ENCODE measurements around the gene FBXO36.

FBXO36 gene

DNA sequence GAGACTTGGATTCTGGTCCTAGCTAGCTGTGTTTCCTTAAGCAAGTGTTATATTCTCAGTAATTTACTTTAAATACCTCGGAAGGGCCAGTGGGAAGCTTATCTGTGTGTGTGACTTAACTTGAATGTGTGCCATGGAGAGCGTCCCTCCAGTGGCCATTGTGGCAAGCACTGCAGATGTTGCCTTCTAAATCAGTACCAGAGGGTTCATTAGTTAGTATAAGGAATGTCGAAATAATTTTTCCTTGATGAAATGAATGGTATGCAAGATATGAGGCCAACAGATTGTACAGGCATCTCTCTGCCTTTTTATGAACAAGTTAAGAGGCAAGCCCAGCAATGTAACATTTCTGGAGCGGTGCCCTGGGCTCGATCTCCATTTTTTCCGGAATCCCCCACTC lies 52.0 kb downstream of the FBXO36 start:
- DNase-seq, result no peak

DNA sequence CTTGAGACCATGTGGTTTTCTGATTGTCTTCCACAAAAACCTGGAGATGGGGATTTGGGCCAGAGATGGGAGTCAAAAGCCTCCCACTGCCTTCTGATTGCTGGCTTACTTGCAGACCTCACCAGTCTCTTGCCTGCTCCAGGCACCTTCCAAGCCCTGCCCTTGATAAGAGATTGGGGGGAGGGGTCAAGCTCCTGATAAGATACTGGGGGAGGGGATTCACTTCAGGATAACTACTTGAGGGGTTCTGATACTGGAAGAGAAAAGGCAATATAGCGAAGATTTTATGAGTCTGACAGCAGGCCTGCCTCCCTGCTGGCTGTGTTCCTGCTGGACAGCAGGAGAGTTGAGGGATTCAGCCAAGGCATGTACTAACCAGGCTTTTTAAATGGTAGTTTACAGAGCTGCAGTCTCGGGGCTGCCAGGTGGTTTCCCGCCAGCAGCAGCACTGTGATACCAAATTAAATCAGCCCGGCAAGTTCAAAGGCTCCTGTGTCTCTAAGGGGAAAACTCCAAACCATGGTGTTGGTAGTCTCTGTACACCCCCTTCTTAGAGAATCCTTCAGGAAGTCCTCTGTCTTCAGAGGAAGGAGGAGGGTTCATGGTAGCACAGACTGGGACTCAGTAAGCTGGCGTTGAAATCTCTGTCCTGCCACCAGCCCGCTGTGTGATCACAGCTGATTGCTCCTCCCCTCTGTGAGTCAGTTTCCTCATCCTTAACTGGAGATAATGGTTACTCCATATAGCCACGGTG lies 58.3 kb downstream of the FBXO36 start:
- peak; percentile 20 for DNase-seq

DNA sequence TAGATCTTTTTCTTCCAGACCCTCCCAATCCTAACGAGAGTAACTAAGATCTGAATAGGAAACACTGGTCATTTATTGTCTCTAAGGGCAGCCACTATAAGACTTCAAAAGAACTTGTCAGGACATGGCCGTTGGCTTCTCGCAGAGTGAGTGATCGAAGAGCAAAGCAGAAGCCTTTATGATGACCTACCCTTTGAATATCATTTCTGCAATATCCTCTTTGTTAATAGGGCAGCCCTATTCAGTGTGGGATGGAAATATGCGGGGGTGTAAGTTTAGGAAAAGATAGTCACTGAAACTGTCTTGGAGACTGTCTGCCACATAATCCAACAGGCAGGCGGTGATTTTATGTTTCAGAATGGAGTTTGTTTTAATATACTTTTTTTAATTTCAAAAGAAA lies 70.9 kb downstream of the FBXO36 start:
- no peak for DNase-seq

DNA sequence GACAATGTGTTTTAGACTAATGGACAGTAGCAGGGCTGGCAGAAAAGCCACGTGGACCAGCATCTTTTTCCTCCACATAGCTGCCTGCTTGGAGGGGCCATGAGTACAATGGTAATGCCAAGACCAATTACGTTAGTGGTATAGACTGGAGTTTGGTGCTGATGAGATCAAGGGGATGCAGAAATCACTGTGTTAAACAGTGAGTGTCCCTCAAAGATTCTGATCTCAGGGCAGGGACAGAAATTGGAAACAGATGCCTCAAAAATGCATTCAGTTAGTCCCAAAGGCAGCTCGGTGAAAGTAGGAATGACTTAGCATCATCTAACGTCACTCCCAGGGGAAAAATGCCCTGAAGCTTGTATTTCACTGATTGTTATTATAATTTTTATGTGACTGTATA lies 74.0 kb downstream of the FBXO36 start:
- no peak for DNase-seq

DNA sequence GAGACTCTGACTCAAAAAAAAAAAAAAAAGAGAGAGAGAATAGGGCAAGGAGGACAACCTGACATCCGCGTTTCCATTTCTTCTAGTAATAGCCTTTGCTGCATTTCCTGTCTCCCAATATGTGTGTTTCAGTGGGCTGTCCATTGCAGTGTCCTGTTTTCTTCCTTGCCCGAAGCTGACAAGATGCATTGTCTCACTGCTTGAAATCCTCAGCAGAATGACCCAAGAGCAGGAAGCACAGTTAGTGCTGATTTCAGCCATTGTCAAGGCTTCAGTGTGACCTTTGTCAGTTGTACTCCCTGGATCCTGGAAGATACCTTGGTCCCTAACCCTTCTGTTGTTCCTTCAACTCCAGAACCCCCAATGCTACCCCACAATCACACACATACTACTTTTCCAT lies 75.3 kb downstream of the FBXO36 start:
- DNase-seq, result no peak

DNA sequence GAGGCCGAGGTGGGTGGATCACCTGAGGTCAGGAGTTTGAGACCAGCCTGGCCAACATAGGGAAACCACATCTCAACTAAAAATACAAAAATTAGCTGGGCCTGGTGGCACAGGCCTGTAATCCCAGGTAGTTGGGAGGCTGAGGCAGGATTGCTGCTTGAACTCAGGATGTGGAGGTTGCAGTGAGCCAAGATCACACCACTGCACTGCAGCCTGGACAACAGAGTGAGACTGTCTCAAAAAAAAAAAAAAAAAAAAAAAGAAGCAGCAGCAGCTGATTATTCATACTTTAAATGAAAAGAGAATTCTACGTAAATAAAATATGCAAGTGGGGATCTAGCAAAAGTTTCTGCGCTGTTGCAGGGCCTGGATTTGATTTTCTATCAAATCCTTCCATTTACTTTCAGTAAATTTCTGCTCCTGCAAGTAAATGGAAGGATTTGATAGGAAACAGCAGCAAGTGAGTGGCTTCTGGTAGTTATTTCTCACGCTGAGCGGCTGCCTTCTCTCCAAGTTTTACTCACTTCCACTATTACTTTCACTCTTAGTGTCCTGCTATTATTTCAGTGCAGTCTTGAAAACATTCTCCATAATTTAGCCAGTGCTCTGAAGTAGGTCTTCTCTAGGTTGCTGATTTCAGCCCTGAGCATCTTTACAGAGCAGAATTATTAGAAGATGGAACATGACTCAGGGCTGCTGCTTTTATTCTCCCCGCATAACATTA lies 78.0 kb downstream of the FBXO36 start:
- peak; percentile 20 for DNase-seq

DNA sequence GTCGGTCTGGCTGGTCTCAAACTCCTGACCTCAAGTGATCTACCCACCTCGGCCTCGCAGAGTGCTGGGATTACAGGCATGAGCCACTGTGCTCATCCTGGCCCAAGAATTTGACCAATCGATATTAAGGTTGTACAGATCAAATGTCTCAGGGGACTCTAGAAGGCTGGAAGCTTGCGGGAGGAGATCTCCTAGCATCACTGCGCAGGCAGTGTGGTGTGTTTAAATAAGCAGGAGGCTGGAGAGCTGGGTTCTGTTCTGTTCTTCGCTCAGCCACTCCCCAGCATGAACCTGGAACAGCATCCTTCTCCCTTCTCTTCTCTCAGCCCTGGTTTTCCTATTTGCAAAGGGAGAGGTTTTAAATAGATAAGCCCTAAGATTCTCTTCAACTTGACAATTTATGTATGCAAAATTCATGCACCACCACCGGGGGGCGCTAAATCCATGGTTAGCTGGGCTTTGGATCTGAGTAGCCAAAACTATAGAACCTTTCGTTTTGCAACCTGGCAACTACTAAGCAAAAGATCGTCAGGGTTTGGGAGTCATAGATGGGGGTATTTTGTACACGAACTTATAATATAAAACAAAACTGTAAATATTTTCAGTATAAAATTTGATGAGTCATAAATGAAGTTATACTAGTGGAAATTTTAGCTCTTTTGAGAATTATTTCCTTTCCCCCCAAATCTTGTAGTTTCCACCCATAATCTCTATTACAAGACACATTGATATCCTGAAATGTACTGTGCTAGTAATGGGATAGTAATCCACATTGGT lies 85.8 kb downstream of the FBXO36 start:
- peak; percentile 90 for DNase-seq

DNA sequence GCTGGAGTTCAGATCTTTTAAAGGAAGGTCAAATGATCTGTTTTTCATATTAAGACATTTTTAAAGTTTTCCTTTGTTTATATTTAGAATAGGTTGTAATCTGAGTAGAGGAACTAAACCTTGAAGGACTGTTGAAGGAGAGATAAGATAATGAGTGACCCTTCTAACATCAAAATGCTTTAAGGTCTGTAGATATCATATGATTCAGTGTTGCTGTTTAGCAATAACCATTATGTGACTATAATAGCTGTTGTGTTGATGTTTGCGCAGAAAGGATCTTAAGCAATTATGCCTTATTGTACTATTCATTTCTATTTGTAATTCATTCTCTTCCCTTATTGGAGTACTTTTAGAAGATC lies 86.4 kb downstream of the FBXO36 start:
- DNase-seq, result no peak

DNA sequence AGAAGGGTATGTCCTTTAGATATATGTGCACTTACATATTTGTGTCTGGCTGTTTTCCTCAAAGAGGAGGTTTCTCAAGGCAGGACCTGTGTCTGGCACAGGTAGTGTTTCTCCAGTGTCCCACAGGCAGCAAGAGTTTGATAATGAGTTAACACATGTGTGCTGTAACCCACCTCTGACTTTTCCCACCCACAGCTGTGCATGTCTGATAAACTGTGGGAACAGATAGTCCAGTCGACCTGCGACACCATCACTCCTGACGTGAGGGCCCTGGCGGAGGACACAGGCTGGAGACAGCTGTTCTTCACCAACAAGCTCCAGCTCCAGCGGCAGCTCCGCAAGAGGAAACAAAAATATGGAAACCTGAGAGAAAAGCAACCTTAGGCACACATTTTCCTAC lies 88.2 kb downstream of the FBXO36 start:
- no peak for DNase-seq

DNA sequence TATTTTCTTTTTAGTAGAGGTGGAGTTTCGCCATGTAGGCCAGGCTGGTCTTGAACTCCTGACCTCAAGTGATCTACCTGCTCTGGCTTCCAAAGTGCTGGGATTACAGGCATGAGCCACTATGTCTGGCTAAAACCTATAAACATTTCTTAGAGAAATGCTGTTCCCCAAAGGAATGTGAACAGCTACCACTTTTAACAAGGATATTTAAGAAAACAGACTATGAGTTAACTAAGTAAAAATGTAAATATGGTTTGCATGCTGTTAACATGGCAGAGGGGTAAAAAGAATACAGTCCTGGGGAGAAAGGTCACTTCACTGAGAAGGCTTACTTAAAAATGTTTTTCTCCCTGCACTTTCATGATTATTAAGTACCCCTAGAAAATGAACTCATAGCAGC lies 89.3 kb downstream of the FBXO36 start:
- no peak for DNase-seq

DNA sequence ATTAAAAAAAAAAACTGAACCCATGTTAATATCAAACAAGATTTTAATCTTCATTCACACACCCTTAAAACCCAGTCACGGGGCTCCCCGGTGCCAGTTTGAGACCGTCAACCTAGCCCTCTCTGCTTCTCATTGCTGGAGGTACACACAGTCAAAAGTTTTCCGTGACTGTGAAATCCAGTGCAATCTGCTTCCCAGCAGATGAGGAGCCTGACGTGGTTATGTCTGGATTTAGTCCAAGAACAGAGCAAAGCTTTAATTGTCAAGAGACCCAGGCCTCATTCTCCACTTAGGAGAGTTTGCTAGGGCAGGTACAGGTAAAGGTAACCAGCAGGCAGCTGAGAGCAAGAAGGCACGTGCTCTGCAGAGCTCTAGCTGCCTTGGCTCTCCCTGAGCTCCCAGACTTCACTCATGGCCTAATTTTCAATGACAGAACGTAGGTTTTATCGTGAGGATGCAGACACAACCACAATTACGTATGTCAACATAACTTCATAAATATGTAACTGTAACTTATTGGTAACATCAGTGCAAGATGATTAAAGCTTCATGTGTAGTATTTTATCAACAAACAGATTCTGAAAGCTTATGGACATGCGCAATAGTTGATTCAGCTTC lies 90.1 kb downstream of the FBXO36 start:
- no peak for DNase-seq

DNA sequence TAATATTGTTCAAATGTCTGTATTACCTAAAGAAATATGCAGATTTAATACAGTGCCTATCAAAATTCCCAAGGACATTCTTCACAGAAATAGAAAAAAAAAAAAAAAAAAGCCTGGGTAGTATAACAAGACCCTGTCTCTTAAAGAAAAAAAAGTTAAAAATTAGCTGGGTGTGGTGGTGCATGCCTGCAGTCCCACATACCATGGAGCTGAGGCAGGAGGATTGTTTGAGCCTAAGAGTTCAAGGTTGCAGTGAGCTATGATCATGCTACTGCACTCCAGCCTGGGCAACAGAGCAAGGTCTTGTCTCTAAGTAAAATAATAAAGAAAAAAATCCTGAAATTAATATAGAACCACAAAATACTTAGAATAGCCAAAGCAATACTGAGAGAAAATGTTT lies 94.5 kb downstream of the FBXO36 start:
- DNase-seq, result no peak

DNA sequence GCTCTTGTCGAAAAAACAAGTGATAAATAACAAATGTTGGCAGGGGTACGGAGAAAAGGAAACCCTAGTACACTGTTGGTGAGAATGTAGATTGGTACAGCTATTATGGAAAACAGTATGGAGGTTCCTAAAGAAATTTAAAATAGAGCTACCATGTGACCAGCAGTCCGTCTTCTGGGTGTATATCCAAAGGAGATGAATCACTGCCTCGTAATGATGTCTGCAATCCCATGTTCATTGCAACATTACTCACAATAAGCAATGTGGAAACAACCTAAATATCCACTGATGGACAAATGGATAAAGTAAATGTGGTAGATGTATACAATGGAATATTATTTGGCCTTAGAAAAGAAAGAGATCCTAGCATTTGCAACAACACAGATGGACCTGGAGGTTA lies 95.8 kb downstream of the FBXO36 start:
- no peak for DNase-seq

DNA sequence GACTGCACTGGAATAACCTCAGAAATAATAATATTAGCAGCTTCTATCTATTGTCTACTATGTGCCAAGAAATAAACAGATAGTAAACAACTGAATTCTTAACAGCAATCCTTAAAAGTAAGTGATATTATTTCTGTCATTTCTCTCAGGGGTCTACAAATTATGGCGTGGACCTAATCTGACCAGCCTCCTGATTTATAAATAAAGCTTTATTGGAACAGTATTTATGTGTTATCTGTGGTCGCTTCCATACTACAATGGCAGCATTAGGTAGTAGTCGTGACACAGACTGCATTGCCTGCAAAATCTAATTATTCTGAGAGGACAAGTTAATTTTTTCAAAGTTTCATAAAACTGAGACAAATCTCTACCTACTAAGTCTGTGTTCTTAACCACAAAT lies 97.4 kb downstream of the FBXO36 start:
- DNase-seq, result no peak

DNA sequence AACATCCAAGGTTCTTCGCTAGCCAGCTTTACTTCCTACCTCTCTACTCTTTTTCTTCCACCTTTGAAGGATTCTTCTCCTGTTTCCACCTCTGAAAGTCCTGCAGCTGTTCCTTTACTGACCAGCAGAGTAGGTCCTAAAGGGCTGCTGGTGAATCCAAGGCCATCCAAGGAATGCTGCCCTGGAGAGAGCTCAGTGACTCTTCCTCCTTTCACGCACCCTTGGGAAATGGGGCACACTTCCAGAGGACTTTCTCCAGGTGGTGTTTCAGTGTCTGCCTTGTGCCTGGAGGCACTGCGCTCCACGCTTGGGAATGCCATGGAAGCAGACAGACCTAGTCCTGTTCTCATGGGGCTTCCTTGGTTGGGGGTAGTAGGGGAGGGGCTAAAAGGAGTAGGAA lies 101.0 kb downstream of the FBXO36 start:
- no peak for DNase-seq

DNA sequence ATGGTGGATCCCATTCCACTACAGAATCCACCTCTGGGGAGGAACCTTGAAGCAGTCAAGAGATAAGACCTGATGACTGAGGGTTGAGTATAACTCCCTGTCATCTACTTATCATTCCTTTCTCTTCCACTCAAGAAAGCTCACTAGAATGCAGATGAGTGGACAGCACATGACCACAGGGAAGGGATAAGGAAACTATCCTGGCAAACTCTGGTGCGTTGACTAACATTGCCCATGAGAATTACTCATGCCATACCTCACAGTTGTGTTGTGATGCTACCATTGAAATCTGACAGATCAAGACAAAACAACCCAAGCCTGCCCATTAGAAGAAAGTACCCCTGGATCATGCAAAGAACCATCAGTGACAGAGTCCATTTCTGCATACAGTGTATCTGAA lies 119.9 kb downstream of the FBXO36 start:
- DNase-seq, result no peak

DNA sequence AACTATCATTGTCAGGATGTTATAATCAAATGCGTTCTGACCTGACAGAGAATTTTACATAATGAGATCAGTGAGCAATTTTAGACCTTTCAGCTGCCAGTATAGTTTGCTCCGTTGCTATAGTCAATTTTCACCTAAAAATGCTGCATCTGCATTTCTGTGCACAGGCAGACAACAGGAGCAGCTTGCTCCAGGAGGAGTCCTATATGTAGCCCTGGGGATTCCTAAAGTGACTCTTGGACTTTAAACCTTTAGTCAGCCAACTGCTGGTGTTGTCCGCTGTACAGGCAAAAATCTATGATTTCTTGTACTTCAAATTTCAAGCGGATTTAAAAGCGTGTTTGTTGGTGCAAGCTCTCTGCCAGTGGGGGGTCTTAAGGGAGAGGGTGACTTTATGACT lies 120.7 kb downstream of the FBXO36 start:
- DNase-seq, result no peak

DNA sequence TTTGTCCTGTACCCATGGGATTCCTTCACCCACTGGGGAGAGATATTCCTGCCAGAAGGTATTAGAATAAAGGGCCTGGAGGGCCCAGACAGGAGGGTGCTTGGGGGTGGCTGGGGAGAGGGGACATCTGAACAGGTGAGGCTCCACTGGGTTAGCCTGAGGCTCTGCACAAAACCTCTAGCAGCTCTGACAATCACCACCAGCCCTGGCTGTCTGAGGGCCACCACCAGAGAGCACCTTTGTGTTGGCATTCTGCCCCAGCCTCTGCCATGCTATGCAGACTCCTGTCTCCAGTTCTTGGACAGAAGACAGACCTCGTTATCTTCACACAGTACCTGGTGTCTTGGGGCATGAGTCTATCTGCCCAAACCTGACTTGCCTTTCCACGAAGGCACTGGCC lies 121.2 kb downstream of the FBXO36 start:
- DNase-seq, result no peak

DNA sequence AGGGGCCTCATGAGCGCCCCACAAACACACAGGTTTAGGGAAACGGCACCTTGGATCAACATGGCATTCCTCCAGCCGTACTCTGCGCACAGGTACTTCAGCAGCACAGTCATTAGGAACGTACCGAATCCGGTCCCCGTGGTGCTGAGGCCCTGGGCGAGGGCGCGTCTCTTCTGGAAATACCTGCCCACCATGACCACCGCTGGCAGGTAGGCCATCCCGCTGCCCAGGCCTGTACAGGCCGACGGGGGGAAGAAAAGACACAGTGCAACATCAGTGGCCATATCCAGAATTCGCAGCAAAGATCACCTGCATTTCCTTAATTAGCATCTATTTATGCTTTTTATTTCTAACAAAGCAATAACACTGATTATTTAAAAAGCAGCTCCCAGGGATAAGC lies 124.2 kb downstream of the FBXO36 start:
- no peak for DNase-seq

DNA sequence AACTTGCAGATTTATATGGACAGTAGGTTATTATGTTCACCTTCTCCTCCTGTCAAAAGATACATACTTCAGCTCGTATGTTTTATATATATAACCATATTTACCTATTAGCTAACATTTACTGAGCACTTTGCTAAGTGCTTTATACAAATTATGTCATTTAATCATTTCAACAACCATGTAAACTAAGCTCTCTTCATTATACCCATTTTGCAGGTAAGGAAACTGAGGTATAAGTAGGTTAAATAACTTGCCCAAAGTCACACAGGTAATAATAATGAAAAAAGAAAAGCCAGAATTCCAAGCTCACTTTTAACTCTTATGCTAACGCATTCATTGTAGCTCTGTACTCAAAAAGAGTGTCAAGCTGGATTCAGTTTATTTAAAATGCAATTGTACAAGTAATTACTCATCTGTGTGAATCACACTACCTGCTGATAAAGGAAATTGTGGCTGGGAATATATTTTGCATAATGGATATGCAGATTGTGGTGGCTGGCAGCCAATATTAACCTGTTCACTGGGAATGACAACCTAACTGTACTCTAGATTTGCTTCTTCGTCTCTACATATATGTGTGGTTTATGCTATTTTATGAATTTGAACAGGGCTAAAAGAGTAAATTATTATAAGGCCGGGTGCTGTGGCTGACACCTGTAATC lies 125.8 kb downstream of the FBXO36 start:
- DNase-seq, result no peak

DNA sequence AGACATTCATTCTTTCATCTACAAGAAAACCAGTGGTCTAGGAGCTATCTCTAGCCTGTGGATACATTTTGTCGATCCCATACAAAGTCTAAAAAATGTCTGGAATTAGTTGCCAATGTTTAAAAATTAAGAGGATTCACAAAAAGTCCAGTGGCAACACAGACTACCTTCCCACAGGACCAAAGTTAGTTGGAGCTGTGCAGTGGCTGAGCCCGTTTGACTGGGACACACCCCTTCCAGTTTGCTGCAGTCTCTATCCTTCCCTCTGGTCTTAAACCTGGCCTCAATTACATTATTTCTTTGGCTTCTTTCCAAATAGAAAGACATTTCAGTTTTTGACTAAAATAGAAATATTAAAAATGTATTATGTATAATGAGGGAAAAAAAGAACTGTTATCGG lies 127.8 kb downstream of the FBXO36 start:
- no peak for DNase-seq

DNA sequence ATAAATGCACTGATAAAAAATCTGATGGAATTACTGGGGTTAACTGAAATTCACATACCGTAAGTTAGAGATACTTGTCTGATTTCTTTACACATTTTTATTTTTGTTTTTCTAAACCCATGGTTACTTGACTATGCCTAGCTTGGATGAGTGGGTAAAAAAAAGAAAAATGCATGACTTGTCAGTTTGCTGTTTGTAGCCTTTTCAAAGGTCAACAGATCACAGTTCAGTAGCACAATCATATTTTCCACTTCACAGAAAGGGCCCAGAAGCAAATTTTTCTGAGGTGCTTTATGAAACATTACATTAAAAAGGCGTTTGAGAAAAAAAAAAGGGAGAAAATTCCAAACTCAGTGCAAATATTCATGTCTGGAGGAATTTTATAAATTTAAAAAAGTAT lies 130.0 kb downstream of the FBXO36 start:
- DNase-seq, result no peak
